ENCODE data around the gene TPR. TPM values are rescaled to one million over a fixed set of nuclear protein-coding genes. Genes with fewer than 3 reads are reported as not detected.

TPR gene
- polyA plus RNA-seq, 2 of the 4 experiments (the other 2 are of a cell fraction): 49.0 to 93.2 TPM

GRCh38 chr1:186307445-186307844 lies 67.6 kb downstream of the TPR start (continued):
- TF ChIP-seq BHLHE40 (IDR thresholded peaks at IDR 0.05; ENCODE audit: low read depth, low read length): no peak
- no peak for TF ChIP-seq EP300 (IDR thresholded peaks at IDR 0.05)
- TF ChIP-seq NPAS2 (CRISPR knock-in tag; IDR thresholded peaks at IDR 0.05; ENCODE audit: borderline replicate concordance): no peak

- WGBS (ENCODE audit: missing lambda C conversion rate): 93% methylated on average over 3 of the region's 3 CpGs
- no peak for TF ChIP-seq BHLHE40 (IDR thresholded peaks at IDR 0.05; ENCODE audit: low read depth, low read length)
- no peak for TF ChIP-seq HOXB5 (CRISPR knock-in tag; IDR thresholded peaks at IDR 0.05)
- no peak for TF ChIP-seq PHF8 (IDR thresholded peaks at IDR 0.05; ENCODE audit: borderline replicate concordance, low read depth)
- TF ChIP-seq ELK1 (IDR thresholded peaks at IDR 0.05; ENCODE audit: low read depth, low read length): no peak
- no peak for TF ChIP-seq TFCP2L1 (CRISPR knock-in tag; IDR thresholded peaks at IDR 0.05)
- TF ChIP-seq SREBF2 (IDR thresholded peaks at IDR 0.05): no peak
- TF ChIP-seq PBX3 (IDR thresholded peaks at IDR 0.05): no peak
- no peak for TF ChIP-seq E2F6 (IDR thresholded peaks at IDR 0.05; ENCODE audit: borderline replicate concordance, low read depth)
- no peak for TF ChIP-seq ATOH8 (CRISPR knock-in tag; IDR thresholded peaks at IDR 0.05; ENCODE audit: low read depth)
- no peak for TF ChIP-seq NFE2L2 (conservative IDR thresholded peaks at IDR 0.05; ENCODE audit: low read length)
- TF ChIP-seq EHMT2 (IDR thresholded peaks at IDR 0.05; ENCODE audit: low read depth): no peak
- TF ChIP-seq USF2 (IDR thresholded peaks at IDR 0.05): no peak
- TF ChIP-seq RNF2 (IDR thresholded peaks at IDR 0.05; ENCODE audit: borderline replicate concordance, low read depth): no peak
- TF ChIP-seq RFX5 (IDR thresholded peaks at IDR 0.05): no peak
- no peak for TF ChIP-seq CHD4 (IDR thresholded peaks at IDR 0.05; ENCODE audit: borderline replicate concordance)
- no peak for TF ChIP-seq MAX (IDR thresholded peaks at IDR 0.05)
- TF ChIP-seq REST (IDR thresholded peaks at IDR 0.05): no peak
- TF ChIP-seq MAFK (IDR thresholded peaks at IDR 0.05; ENCODE audit: partially characterized antibody): no peak
- TF ChIP-seq MAZ (IDR thresholded peaks at IDR 0.05; ENCODE audit: borderline replicate concordance, low read depth, low read length): no peak
- Histone ChIP-seq H3K4me3 (no peak overlapping the region), H3K9me3 (no peaks in the 10 kb centered on the region), H3K4me1 (no peaks in the 10 kb centered on the region), H3K27ac (no peak overlapping the region), H3K4me2 (no peak overlapping the region)
- ATAC-seq: no peak
- no peak for FAIRE-seq
- CTCF ChIA-PET: interaction anchor here (1.8 kb wide), 1 partner anchor 10 kb away, joined by 6 read pairs; the partner anchor contains the start of gene PRG4
- POLR2A ChIA-PET: no interaction called here
- no peak for DNase-seq (ENCODE audit: low read depth in 1 of 2, low spot score in 1 of 2)
Measured at GRCh38 chr1:186306533-186306932, 68.5 kb downstream of the TPR start.

Data from A549 (cell line).